Astrocyte (in vitro differentiated cells and primary cell): Measurements from ENCODE around the gene KIF26B. TPM values are rescaled to one million over a fixed set of nuclear protein-coding genes. Genes with fewer than 3 reads are reported as not detected.

Source experiments
- DNase-seq: peaks from one replicate; pipeline ENCODE4 v3.0.0-alpha.2; 2010; ENCODE audit warnings: low read depth
- FAIRE-seq: peaks from 2 replicates; lab custom pipeline; 2011; peaks lifted over from hg19 to GRCh38; lab: Jason Lieb, UNC
- H2AFZ ChIP-seq: 2 replicates; pipeline ENCODE4 v1.6.0; 2012; ENCODE audit warnings: low read depth, low read length, inconsistent platforms
- H3K27ac ChIP-seq: 2 replicates; pipeline ENCODE4 v1.5.1; 2011; ENCODE audit warnings: low read depth, low read length, inconsistent platforms
- H3K27me3 ChIP-seq: 2 replicates; pipeline ENCODE4 v1.6.0; 2011; ENCODE audit warnings: low read length, inconsistent platforms; ENCODE audit not compliant: insufficient read depth
- H3K36me3 ChIP-seq: 2 replicates; pipeline ENCODE4 v1.5.1; 2011; ENCODE audit warnings: low read length, inconsistent platforms; ENCODE audit not compliant: insufficient read depth
- H3K4me1 ChIP-seq: 2 replicates; pipeline ENCODE4 v1.5.1; 2011; ENCODE audit warnings: low read length, inconsistent platforms; ENCODE audit not compliant: insufficient read depth
- H3K4me2 ChIP-seq: 2 replicates; pipeline ENCODE4 v1.6.0; 2012; ENCODE audit warnings: low read length, inconsistent platforms
- H3K4me3 ChIP-seq: 2 replicates; pipeline ENCODE4 v1.5.1; 2011; ENCODE audit warnings: low read depth, mild to moderate bottlenecking, low read length, inconsistent platforms; ENCODE audit not compliant: insufficient read depth
- H3K79me2 ChIP-seq: 2 replicates; pipeline ENCODE4 v1.6.0; 2012; ENCODE audit warnings: mild to moderate bottlenecking, low read length, inconsistent platforms; ENCODE audit not compliant: insufficient read depth
- H3K9ac ChIP-seq: 2 replicates; pipeline ENCODE4 v1.6.0; 2012; ENCODE audit warnings: mild to moderate bottlenecking, low read length, inconsistent platforms
- H3K9me3 ChIP-seq: 2 replicates; pipeline ENCODE4 v1.5.1; 2012; ENCODE audit warnings: low read depth, mild to moderate bottlenecking, low read length, inconsistent platforms; ENCODE audit not compliant: insufficient read depth
- H4K20me1 ChIP-seq: 2 replicates; pipeline ENCODE4 v1.6.0; 2012; ENCODE audit warnings: low read length, inconsistent platforms; ENCODE audit not compliant: insufficient read depth
- H3K27ac Mint-ChIP-seq: one replicate; pipeline ENCODE4 v1.8.0; 2021; ENCODE audit warnings: mild to moderate bottlenecking, mixed read lengths; ENCODE audit not compliant: unreplicated experiment
- H3K27me3 Mint-ChIP-seq: one replicate; pipeline ENCODE4 v1.8.0; 2021; ENCODE audit warnings: low read depth, mixed read lengths; ENCODE audit not compliant: unreplicated experiment
- H3K36me3 Mint-ChIP-seq: one replicate; pipeline ENCODE4 v1.8.0; 2021; ENCODE audit warnings: low read depth, mixed read lengths; ENCODE audit not compliant: unreplicated experiment
- H3K4me1 Mint-ChIP-seq: one replicate; pipeline ENCODE4 v1.8.0; 2021; ENCODE audit warnings: low read depth, mixed read lengths; ENCODE audit not compliant: unreplicated experiment
- H3K4me3 Mint-ChIP-seq: one replicate; pipeline ENCODE4 v1.8.0; 2021; ENCODE audit warnings: mild to moderate bottlenecking, moderate library complexity, mixed read lengths; ENCODE audit not compliant: unreplicated experiment
- H3K9me3 Mint-ChIP-seq: one replicate; pipeline ENCODE4 v1.8.0; 2021; ENCODE audit warnings: mild to moderate bottlenecking, mixed read lengths; ENCODE audit not compliant: unreplicated experiment
- EZH2 ChIP-seq: IDR thresholded peaks from 2 replicates; pipeline ENCODE4 v1.6.1; 2012; ENCODE audit warnings: mild to moderate bottlenecking, low read length, inconsistent platforms; ENCODE audit not compliant: insufficient read depth
- total RNA-seq: library from RNA; stranded (reverse); gene quantifications from 2 replicates; pipeline ENCODE4 v1.2.1, GENCODE V29; 2021
- TF ChIP-seq, protein P1 (sequence below): IDR thresholded peaks from 2 replicates; pipeline ENCODE4 v1.5.1; 2011; ENCODE audit warnings: low read depth, mild to moderate bottlenecking, inconsistent platforms, low read length, moderate library complexity; ENCODE audit not compliant: insufficient read depth

Gene KIF26B
- total RNA-seq, 1 donor from 2014 or later: 6.8 TPM

DNA sequence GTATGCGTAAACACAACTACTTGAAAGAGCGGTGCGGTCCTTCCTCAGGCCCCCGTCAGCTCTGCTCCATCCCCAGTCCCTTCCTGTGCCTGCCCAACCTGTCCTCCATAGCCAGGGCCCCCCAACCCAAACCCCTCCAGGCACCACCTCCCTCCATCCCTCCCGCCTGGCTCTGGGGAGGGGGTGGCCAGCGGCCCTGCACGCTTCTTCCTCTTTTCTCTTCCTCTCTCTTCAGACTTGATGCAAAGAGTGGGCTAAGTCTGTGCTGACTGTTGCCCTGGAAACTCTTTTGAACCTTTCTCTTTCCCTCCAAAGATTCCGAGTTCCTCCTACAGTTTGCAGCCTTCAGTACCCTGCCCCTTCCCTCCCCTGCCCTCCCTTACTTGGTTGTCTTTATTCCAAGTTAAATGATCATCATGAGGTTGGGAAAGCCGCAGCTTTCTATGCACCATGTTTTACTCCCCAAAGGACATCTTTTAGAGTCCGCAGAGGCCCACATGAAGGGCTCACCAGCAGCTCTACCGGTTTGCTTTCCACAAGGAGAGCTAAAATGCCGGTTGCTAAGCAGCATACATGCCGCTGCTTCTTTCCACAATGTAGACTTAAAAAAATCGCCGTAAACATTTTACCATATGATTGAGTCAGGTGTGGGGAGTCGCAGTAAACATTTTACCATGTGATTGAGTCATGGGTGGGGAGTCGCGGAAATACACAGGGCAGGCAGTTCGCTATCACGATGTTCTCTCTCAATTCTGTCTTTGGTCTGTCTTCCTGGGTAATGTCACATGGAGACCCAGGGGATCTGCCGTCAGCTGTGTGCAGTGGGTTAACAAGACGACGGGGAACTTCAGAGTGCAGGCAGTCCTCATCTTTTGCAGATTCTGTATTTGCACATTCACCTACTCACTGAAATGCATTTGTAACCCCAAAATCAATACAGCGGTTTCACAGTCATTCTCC, 525.3 kb downstream of the KIF26B start:
- Histone ChIP-seq H3K4me1 (no peaks in the 10 kb centered on the region), H3K4me2 (no peak overlapping the region), H3K9ac (no peak overlapping the region), H3K36me3 (no peaks in the 10 kb centered on the region), H3K27ac (no peak overlapping the region), H3K27me3 (no peaks in the 10 kb centered on the region), H4K20me1 (no peaks in the 10 kb centered on the region), H2AFZ (no peak overlapping the region), H3K9me3 (no peaks in the 10 kb centered on the region), H3K4me3 (no peak overlapping the region), H3K79me2 (no peaks in the 10 kb centered on the region)
- FAIRE-seq (no peak), DNase-seq (no peak)
- Mint-ChIP-seq H3K4me3 (no peak overlapping the region), H3K27me3 (peaks cover 6% of the 10 kb centered on the region), H3K36me3 (peaks cover 9% of the 10 kb centered on the region), H3K4me1 (no peaks in the 10 kb centered on the region), H3K9me3 (no peaks in the 10 kb centered on the region), H3K27ac (no peak overlapping the region)
- no peak for TF ChIP-seq EZH2
- TF ChIP-seq, protein P1, sequence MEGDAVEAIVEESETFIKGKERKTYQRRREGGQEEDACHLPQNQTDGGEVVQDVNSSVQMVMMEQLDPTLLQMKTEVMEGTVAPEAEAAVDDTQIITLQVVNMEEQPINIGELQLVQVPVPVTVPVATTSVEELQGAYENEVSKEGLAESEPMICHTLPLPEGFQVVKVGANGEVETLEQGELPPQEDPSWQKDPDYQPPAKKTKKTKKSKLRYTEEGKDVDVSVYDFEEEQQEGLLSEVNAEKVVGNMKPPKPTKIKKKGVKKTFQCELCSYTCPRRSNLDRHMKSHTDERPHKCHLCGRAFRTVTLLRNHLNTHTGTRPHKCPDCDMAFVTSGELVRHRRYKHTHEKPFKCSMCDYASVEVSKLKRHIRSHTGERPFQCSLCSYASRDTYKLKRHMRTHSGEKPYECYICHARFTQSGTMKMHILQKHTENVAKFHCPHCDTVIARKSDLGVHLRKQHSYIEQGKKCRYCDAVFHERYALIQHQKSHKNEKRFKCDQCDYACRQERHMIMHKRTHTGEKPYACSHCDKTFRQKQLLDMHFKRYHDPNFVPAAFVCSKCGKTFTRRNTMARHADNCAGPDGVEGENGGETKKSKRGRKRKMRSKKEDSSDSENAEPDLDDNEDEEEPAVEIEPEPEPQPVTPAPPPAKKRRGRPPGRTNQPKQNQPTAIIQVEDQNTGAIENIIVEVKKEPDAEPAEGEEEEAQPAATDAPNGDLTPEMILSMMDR: no peak

DNA sequence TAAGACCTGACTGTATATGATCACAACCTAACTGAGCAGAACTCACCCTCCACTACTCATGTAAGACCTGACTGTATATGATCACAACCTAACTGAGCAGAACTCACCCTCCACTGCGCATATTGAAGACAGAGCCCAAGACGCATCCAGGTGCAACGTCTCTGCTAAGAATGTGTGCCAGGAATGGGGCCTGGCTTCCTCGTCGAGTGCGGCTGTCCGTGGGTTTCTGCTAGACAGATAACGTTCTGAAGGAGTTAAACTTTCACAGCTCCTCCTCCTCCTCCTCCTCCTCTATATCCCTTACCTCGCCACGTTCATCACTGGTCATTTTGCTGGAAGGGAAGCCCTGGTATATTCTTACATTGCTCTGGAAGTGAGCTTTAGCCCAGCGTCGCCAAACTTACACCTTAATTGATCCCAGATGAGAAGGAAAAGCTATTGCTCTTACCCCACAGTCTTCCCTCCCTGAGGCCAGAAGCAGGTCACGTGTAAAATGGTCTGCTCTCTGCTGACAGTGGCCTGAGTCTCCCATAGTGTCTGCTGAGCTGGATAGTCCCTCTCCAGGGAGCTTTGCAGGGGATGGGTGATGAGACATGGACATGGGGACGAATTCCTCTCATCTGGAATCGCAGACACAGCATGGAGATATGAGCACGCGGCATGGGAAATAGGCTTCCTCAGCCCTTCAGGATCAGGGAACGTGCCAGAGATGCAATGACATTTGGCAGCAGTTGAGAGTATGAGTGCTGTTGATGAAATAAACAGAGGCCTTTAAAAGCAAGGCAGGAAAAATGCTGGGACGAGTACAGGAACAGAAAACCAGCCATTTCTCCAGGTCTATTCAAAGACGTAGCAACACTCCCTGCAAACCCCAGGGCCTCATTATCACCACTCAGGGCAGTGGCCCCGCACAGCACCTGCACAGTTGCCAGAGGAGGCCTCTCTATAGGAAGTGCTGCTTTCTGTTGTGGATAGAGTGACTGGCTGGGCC, 528.1 kb downstream of the KIF26B start:
- H3K27ac Mint-ChIP-seq: no peak overlapping the region
- H3K36me3 Mint-ChIP-seq: peaks cover 2% of the 10 kb centered on the region
- H3K4me3 Mint-ChIP-seq: no peak overlapping the region
- Histone ChIP-seq H3K4me3 (no peak overlapping the region), H3K36me3 (no peaks in the 10 kb centered on the region), H2AFZ (no peak overlapping the region), H3K9ac (no peak overlapping the region), H3K27ac (no peak overlapping the region), H3K79me2 (no peaks in the 10 kb centered on the region), H3K27me3 (no peaks in the 10 kb centered on the region), H4K20me1 (no peaks in the 10 kb centered on the region), H3K4me2 (no peak overlapping the region), H3K4me1 (no peaks in the 10 kb centered on the region), H3K9me3 (no peaks in the 10 kb centered on the region)
- peaks cover 15% of the 10 kb centered on the region for H3K27me3 Mint-ChIP-seq
- DNase-seq (no peak), FAIRE-seq (no peak)
- H3K9me3 Mint-ChIP-seq: no peaks in the 10 kb centered on the region
- no peaks in the 10 kb centered on the region for H3K4me1 Mint-ChIP-seq
- TF ChIP-seq, protein P1: no peak
- no peak for TF ChIP-seq EZH2
